ENCODE measurements around the gene KRTAP20-2.

DNA sequence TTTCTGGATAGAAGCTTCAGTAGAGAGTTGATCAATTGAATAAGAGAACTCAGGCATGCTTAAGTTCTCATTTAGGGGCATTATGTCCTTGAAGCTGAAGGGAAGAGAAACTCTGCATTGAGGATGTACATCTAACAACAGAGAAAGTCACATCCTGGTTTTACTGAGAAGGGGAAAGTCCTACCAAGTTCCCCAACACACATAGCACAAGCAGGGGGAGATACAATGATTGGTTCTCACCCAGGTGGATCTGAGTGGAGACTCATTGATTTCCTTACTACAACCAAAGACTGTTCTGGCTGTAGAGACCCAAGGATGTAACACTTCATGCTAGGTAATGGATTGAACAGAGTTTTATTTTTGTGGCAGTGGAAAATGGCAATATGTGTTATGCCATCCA, 19.8 kb upstream of the KRTAP20-2 start:
- TF ChIP-seq CTCF (IDR thresholded peaks at IDR 0.05; ENCODE audit: low read depth, low read length) (no peak), EZH2phosphoT487 (IDR thresholded peaks at IDR 0.05; ENCODE audit: low read depth) (no peak)

Measured in OCI-LY3 (cell line).